Measurements from ENCODE around the gene NTM.

The NTM gene

DNA sequence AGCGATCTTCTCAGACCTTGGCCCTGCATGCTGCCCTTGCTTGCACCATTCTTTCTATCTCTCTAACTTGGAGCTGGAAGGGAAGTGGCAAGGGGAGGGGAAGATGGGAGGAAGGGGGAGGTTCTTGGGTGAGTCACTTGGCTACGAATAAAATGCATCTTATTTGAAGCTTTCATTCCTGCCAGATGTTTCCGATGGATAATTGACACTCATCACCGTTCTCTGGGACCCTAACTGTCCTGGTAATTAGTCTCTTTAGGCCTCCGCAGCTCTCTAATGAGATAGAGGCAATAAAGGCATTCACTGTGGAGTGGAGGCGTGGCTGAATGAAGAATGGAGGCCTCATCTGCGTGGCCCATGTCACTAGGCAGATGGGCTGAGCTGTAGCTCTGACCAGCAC is 960.1 kb downstream of the NTM start:
- Mint-ChIP-seq H3K4me1 (no peaks in the 10 kb centered on the region), H3K36me3 (no peaks in the 10 kb centered on the region), H3K4me3 (no peak overlapping the region), H3K9me3 (no peaks in the 10 kb centered on the region), H3K27ac (no peak overlapping the region)
- DNase-seq (ENCODE audit: low spot score in 2 of 2) (no peak), ATAC-seq (no peak)

GRCh38 chr11:132332521-132332920 is 962.1 kb downstream of the NTM start:
- Mint-ChIP-seq H3K4me1 (no peaks in the 10 kb centered on the region), H3K36me3 (no peaks in the 10 kb centered on the region), H3K9me3 (no peaks in the 10 kb centered on the region), H3K4me3 (no peak overlapping the region), H3K27ac (no peak overlapping the region)
- no peak for ATAC-seq
- no peak for DNase-seq (ENCODE audit: low spot score in 2 of 2)

DNA sequence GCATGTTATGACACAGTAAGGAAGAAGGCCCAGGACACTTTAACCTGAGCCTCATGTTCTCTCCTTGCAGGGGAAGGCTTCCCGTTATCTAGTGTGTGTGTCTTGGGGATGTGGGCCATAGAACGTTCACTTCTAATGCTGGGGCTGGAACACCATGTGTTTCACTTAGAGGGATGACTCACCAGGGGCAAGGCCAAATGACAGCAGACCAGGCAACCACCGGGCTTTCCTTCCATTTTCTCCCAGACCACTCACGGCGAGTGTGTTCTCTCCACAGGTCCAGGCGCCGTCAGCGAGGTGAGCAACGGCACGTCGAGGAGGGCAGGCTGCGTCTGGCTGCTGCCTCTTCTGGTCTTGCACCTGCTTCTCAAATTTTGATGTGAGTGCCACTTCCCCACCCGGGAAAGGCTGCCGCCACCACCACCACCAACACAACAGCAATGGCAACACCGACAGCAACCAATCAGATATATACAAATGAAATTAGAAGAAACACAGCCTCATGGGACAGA is 964.4 kb downstream of the NTM start:
- H3K36me3 Mint-ChIP-seq: no peaks in the 10 kb centered on the region
- no peak overlapping the region for H3K27ac Mint-ChIP-seq
- ATAC-seq: no peak
- DNase-seq (ENCODE audit: low spot score in 2 of 2): no peak
- no peaks in the 10 kb centered on the region for H3K4me1 Mint-ChIP-seq
- no peak overlapping the region for H3K4me3 Mint-ChIP-seq
- H3K9me3 Mint-ChIP-seq: no peaks in the 10 kb centered on the region

GRCh38 chr11:132335311-132335710 is 964.9 kb downstream of the NTM start:
- no peaks in the 10 kb centered on the region for H3K4me1 Mint-ChIP-seq
- H3K9me3 Mint-ChIP-seq: no peaks in the 10 kb centered on the region
- no peaks in the 10 kb centered on the region for H3K36me3 Mint-ChIP-seq
- no peak overlapping the region for H3K27ac Mint-ChIP-seq
- ATAC-seq (no peak), DNase-seq (ENCODE audit: low spot score in 2 of 2) (no peak)
- no peak overlapping the region for H3K4me3 Mint-ChIP-seq

GRCh38 chr11:132336781-132337535 is 966.5 kb downstream of the NTM start:
- H3K27ac Mint-ChIP-seq: no peak overlapping the region
- no peak overlapping the region for H3K4me3 Mint-ChIP-seq
- DNase-seq (ENCODE audit: low spot score in 2 of 2) (no peak), ATAC-seq (no peak)
- H3K36me3 Mint-ChIP-seq: no peaks in the 10 kb centered on the region
- no peaks in the 10 kb centered on the region for H3K9me3 Mint-ChIP-seq
- no peaks in the 10 kb centered on the region for H3K4me1 Mint-ChIP-seq

DNA sequence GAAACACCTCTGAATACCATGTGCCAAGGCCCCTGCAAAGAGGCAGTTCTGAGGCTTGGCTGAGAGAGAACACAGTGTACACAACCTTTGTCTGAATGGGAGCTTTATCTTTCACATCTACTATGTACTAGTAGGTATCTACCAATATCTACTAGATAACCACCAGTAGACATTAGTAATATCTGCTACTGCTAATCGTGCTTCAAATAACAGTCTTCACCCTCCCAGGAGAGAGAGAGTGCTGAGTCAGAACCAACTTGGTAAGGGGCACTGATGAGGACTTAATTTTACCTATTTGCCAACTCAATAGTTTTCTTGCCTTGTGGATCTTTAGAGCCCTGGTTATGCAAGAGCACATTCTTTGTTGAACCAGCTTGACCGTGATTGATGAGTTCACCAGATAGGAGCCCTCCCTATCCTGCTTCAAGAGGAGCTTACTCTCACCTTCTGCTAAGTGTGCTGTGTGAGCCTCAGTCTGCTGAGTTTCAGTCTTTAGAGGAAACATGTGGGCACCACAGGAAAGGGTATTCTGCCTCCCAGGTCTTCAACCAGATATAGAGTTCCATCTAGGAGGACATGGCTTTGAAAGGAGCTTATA is 967.5 kb downstream of the NTM start:
- H3K9me3 Mint-ChIP-seq: no peaks in the 10 kb centered on the region
- no peaks in the 10 kb centered on the region for H3K4me1 Mint-ChIP-seq
- no peak for DNase-seq (ENCODE audit: low spot score in 2 of 2)
- peak; percentile 39 for ATAC-seq
- H3K27ac Mint-ChIP-seq: no peak overlapping the region
- no peak overlapping the region for H3K4me3 Mint-ChIP-seq
- H3K36me3 Mint-ChIP-seq: no peaks in the 10 kb centered on the region

- Mint-ChIP-seq H3K4me3 (no peak overlapping the region), H3K4me1 (peaks cover 1% of the 10 kb centered on the region), H3K27ac (no peak overlapping the region), H3K36me3 (no peaks in the 10 kb centered on the region), H3K9me3 (no peaks in the 10 kb centered on the region)
- DNase-seq (ENCODE audit: low spot score in 2 of 2): no peak
- ATAC-seq: no peak
Observed at GRCh38 chr11:132342408-132342807, 972.0 kb downstream of the NTM start.

DNA sequence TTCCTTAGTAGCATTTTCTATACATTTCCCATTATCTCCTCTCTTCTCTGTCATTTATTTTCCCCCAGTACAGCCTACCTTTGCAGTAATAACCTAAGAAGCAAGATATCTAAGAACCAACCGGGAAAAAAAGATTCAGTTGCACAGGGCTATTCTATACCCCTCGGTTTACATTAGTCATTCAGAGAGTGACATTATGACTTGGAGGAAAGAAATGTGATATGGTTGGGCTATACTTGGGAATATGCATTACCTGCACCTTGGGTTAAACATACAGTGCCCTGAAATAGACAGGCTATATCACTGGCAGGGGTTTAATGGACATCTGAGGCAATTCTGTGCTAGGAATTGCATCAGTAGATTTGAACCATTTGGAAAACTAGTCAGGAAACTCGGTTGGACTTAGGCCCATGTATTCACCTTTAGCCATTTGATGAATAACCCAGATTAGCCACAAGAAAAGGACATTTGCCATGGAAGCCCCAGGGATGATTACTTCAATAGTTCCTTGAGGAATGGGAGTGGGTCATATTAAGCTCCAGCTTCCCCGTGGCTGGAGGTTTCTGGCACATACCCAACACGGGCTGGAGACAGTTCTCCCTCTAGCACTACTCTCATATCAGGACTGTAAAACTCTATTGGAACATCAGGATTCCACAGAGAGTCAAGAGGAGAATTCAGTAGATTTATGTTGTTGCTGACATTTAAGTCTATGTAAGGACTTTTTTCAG is 973.2 kb downstream of the NTM start:
- peaks cover 12% of the 10 kb centered on the region for H3K4me1 Mint-ChIP-seq
- H3K36me3 Mint-ChIP-seq: no peaks in the 10 kb centered on the region
- no peak for DNase-seq (ENCODE audit: low spot score in 2 of 2)
- H3K9me3 Mint-ChIP-seq: peaks cover 3% of the 10 kb centered on the region
- ATAC-seq: peak; percentile 79
- no peak overlapping the region for H3K4me3 Mint-ChIP-seq
- no peak overlapping the region for H3K27ac Mint-ChIP-seq

GRCh38 chr11:132346558-132347148 is 976.2 kb downstream of the NTM start:
- DNase-seq (ENCODE audit: low spot score in 2 of 2) (no peak), ATAC-seq (no peak)
- H3K4me3 Mint-ChIP-seq: no peak overlapping the region
- no peak overlapping the region for H3K27ac Mint-ChIP-seq
- H3K9me3 Mint-ChIP-seq: peaks cover 3% of the 10 kb centered on the region
- no peaks in the 10 kb centered on the region for H3K36me3 Mint-ChIP-seq
- peaks cover 17% of the 10 kb centered on the region for H3K4me1 Mint-ChIP-seq

- no peak overlapping the region for H3K27ac Mint-ChIP-seq
- no peak for ATAC-seq
- DNase-seq (ENCODE audit: low spot score in 2 of 2): no peak
- peaks cover 3% of the 10 kb centered on the region for H3K9me3 Mint-ChIP-seq
- H3K4me3 Mint-ChIP-seq: no peak overlapping the region
- H3K36me3 Mint-ChIP-seq: no peaks in the 10 kb centered on the region
- H3K4me1 Mint-ChIP-seq: peaks cover 17% of the 10 kb centered on the region
Observed at GRCh38 chr11:132347156-132348090, 977.0 kb downstream of the NTM start.

DNA sequence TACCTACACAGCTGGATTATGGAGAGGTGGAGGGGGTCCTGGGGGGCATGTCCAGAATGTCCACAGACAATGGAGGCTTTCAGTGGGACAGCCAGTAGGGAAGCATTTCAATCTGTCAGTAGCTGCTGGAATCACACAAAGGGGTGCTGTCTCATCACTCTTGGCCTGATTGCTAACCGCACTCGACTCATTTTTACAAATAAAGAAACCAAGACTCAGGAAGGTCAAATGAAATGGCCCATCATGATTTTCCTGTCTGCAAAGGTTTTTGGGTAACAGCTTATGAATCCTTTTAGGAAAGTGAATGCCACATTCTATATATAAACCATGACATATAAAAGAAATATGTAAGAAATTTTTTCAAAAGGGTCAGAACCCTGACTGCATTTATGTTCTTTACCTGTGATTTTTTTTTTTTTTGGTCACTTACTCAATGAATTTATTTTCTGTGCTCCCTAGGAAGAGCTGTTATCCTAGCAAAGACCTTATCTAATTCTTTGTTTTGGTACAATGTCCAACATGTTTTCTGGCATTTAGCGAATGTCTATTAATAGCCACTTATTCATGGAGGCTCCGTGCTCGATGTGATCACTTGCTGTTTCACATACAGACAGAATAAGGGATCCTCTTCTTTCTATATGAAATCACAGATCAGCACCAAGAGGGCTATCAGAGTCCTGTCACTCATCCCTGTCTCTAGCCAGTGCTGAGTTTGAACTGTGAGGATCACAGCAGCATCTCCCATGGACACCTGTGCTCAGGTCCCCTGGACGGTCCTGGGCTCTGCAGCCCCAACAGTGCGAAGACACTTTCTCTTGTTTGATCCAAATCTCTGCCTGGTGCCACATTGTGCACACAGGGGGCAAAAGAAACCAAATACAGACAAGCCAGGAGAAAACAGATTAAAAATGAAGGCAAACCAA is 979.7 kb downstream of the NTM start:
- DNase-seq (ENCODE audit: low spot score in 2 of 2) (no peak), ATAC-seq (no peak)
- no peak overlapping the region for H3K27ac Mint-ChIP-seq
- H3K4me1 Mint-ChIP-seq: peaks cover 17% of the 10 kb centered on the region
- H3K36me3 Mint-ChIP-seq: no peaks in the 10 kb centered on the region
- H3K4me3 Mint-ChIP-seq: no peak overlapping the region
- H3K9me3 Mint-ChIP-seq: peaks cover 3% of the 10 kb centered on the region

DNA sequence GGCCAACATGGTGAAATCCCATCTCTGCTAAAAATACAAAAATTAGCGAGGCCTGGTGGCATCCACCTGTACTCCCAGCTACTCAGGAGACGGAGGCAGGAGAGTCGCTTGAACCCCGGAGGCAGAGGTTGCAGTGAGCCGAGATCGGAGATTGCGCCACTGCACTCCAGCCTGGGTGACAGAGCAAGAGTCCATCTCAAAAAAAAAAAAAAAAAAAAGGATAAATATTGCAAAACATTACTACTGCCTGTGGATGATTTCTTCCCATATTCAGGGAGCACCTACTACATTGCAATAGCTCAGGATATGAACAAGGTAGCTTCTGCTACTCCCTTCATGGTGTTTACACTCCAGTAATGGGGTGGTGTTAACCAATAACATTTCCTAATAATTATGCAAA is 980.6 kb downstream of the NTM start:
- H3K9me3 Mint-ChIP-seq: peaks cover 3% of the 10 kb centered on the region
- H3K27ac Mint-ChIP-seq: no peak overlapping the region
- H3K4me3 Mint-ChIP-seq: no peak overlapping the region

DNA sequence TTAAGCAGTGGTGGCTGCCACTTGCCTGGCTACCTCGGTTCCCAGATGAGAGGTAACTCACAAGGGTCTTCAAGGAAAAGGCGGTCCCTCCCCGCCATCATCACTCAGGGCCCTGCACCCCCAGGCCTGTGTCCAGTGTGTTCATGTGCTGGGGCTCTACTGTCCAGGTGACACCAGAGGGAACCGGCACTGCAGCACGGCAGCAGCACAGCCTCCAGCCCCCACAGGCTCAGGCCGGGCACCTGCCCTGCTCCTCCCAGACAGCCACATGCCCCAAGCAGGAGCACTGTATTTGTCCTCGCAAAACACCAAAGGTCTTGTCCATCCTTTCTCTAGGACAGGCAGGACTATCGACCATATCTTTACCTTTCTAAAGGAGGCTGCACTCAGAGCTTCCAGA is 982.1 kb downstream of the NTM start:
- DNase-seq (ENCODE audit: low spot score in 2 of 2) (no peak), ATAC-seq (no peak)
- no peak overlapping the region for H3K27ac Mint-ChIP-seq
- H3K9me3 Mint-ChIP-seq: peaks cover 3% of the 10 kb centered on the region
- H3K36me3 Mint-ChIP-seq: no peaks in the 10 kb centered on the region
- no peak overlapping the region for H3K4me3 Mint-ChIP-seq
- H3K4me1 Mint-ChIP-seq: peaks cover 18% of the 10 kb centered on the region

More for the DNA sequence above, 980.6 kb downstream of the NTM start:
- Mint-ChIP-seq H3K36me3 (no peaks in the 10 kb centered on the region), H3K4me1 (peaks cover 17% of the 10 kb centered on the region)
- ATAC-seq (no peak), DNase-seq (ENCODE audit: low spot score in 2 of 2) (no peak)

GRCh38 chr11:132353255-132353654 is 982.8 kb downstream of the NTM start:
- Mint-ChIP-seq H3K4me3 (no peak overlapping the region), H3K27ac (no peak overlapping the region), H3K4me1 (peaks cover 16% of the 10 kb centered on the region), H3K9me3 (no peaks in the 10 kb centered on the region), H3K36me3 (no peaks in the 10 kb centered on the region)
- DNase-seq (ENCODE audit: low spot score in 2 of 2): no peak
- no peak for ATAC-seq

Data from stimulated activated effector memory CD8-positive, alpha-beta T cell treated with anti-CD3 and anti-CD28 coated beads, Interleukin-12 subunit alpha, Interleukin-12 subunit beta, amount 100 ng/mL, for 72 hours (primary cell).